ENCODE measurements around the gene ITGAD.

- TF ChIP-seq CTCF (conservative IDR thresholded peaks at IDR 0.05; ENCODE audit: low read length) (no peak), EZH2phosphoT487 (IDR thresholded peaks at IDR 0.05; ENCODE audit: borderline replicate concordance) (no peak)
Measured at GRCh38 chr16:31428638-31429247, 35.6 kb downstream of the ITGAD start.

Measured in Loucy (cell line).